Calu3 (cell line): ENCODE measurements around the gene BMP7. TPM values are rescaled to one million over a fixed set of nuclear protein-coding genes. Genes with fewer than 3 reads are reported as not detected.

Experiments used
- BruUV-seq: library from RNA; stranded (reverse); fragments of 400-500 nt; replicated peaks from 2 replicates; lab custom pipeline; 2021; lab: Mats Ljungman, UMichigan
- CTCF ChIA-PET: fragments of 300-600 bp; sonication (Branson Sonifier 250); formaldehyde crosslinking; loops from one replicate; lab custom pipeline; 2022; ENCODE audit warnings: antibody characterized with exemption; lab: Charles Lee
- DNase-seq: peaks from one replicate; pipeline ENCODE4 v3.0.0; 2022
- H3K27ac Mint-ChIP-seq: one replicate; pipeline ENCODE4 v1.8.0; 2022; ENCODE audit warnings: mixed read lengths; ENCODE audit not compliant: unreplicated experiment
- H3K27me3 Mint-ChIP-seq: one replicate; pipeline ENCODE4 v1.8.0; 2022; ENCODE audit warnings: mixed read lengths; ENCODE audit not compliant: unreplicated experiment
- H3K36me3 Mint-ChIP-seq: one replicate; pipeline ENCODE4 v1.8.0; 2022; ENCODE audit warnings: mild to moderate bottlenecking, moderate library complexity, mixed read lengths; ENCODE audit not compliant: insufficient read depth, unreplicated experiment
- H3K4me1 Mint-ChIP-seq: one replicate; pipeline ENCODE4 v1.8.0; 2022; ENCODE audit warnings: mild to moderate bottlenecking, low read depth, mixed read lengths; ENCODE audit not compliant: unreplicated experiment
- H3K4me3 Mint-ChIP-seq: one replicate; pipeline ENCODE4 v1.8.0; 2022; ENCODE audit warnings: mild to moderate bottlenecking, low read depth, moderate library complexity, mixed read lengths; ENCODE audit not compliant: unreplicated experiment
- H3K9me3 Mint-ChIP-seq: one replicate; pipeline ENCODE4 v1.8.0; 2022; ENCODE audit warnings: low read depth, mixed read lengths; ENCODE audit not compliant: unreplicated experiment
- intact Hi-C: fragments of 100-400 bp; cut with micrococcal nuclease; formaldehyde crosslinking; loops from one replicate; pipeline ENCODE4 v1.10.0; 2022; ENCODE audit not compliant: unreplicated experiment
- total RNA-seq: library from RNA; stranded (reverse); gene quantifications from 2 replicates; pipeline ENCODE4 v1.2.3, GENCODE V29; 2022
- TF ChIP-seq, protein P1 (sequence below): fragments of 200-600 bp; IDR thresholded peaks from one replicate; pipeline ENCODE4 v1.8.0; 2022; ENCODE audit warnings: antibody characterized with exemption; ENCODE audit not compliant: unreplicated experiment

Gene BMP7
- total RNA-seq, 1 experiment from 2014 or later, result not detected

DNA sequence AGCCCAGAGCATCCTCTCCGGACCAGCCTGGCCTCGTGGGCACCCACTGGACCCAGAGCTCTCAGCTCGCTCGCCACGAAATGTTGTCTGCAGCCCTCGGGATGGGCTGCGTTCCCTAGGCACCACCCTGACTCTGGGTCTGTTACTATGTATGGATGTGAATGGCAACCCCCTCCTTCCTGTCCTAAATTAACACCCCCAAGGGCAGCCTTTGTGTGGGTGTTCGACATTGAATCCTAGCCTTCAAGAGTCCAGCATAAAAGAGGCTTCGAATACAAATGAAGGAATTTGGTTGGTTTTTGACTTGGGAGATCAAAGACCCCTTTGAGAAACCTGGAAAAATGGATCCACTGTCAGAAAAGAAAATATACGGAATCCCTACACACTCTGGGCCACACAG is 86.1 kb downstream of the BMP7 start:
- DNase-seq, result no peak
- TF ChIP-seq, protein P1, sequence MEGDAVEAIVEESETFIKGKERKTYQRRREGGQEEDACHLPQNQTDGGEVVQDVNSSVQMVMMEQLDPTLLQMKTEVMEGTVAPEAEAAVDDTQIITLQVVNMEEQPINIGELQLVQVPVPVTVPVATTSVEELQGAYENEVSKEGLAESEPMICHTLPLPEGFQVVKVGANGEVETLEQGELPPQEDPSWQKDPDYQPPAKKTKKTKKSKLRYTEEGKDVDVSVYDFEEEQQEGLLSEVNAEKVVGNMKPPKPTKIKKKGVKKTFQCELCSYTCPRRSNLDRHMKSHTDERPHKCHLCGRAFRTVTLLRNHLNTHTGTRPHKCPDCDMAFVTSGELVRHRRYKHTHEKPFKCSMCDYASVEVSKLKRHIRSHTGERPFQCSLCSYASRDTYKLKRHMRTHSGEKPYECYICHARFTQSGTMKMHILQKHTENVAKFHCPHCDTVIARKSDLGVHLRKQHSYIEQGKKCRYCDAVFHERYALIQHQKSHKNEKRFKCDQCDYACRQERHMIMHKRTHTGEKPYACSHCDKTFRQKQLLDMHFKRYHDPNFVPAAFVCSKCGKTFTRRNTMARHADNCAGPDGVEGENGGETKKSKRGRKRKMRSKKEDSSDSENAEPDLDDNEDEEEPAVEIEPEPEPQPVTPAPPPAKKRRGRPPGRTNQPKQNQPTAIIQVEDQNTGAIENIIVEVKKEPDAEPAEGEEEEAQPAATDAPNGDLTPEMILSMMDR, result no peak
- H3K4me3 Mint-ChIP-seq, result no peak overlapping the region
- peaks cover 95% of the 10 kb centered on the region for H3K27me3 Mint-ChIP-seq
- intact Hi-C loops, result no loop called here
- H3K36me3 Mint-ChIP-seq, result no peaks in the 10 kb centered on the region
- CTCF ChIA-PET, result interaction anchor here (0.6 to 1.0 kb wide), 3 partner anchors 63 to 152 kb away, joined by 3 to 8 read pairs (median 3); no protein-coding TSS in a partner anchor
- no peaks in the 10 kb centered on the region for H3K4me1 Mint-ChIP-seq
- BruUV-seq, result no TSS peak
- no peaks in the 10 kb centered on the region for H3K9me3 Mint-ChIP-seq
- no peak overlapping the region for H3K27ac Mint-ChIP-seq

DNA sequence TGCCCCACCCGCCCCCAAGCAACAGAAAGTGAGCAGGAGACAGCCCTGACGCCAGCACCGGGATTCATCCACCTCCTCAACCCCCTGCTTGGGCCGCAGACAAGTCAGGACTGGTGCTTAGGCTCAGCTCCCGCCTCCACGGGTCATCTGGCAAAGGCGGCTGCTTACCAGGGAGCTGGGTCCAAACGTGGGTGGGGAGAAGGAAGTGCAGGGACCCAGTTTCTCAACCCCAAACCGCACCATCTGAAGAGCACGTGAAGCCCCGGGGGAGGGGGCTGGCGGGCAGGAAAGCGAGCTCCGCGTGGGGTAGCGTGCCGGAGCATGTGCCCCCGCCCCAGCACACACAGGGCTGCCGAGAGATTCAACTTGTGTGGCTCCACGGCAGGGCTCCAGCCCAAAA is 87.2 kb downstream of the BMP7 start:
- H3K9me3 Mint-ChIP-seq, result no peaks in the 10 kb centered on the region
- TF ChIP-seq, protein P1, result no peak
- no TSS peak for BruUV-seq
- H3K36me3 Mint-ChIP-seq, result no peaks in the 10 kb centered on the region
- peaks cover 95% of the 10 kb centered on the region for H3K27me3 Mint-ChIP-seq
- DNase-seq, result no peak
- H3K27ac Mint-ChIP-seq, result no peak overlapping the region
- no peak overlapping the region for H3K4me3 Mint-ChIP-seq
- CTCF ChIA-PET, result interaction anchor here (0.6 kb wide), 1 partner anchor 452 kb away, joined by 4 read pairs; no protein-coding TSS in a partner anchor
- intact Hi-C loops, result no loop called here
- no peaks in the 10 kb centered on the region for H3K4me1 Mint-ChIP-seq

DNA sequence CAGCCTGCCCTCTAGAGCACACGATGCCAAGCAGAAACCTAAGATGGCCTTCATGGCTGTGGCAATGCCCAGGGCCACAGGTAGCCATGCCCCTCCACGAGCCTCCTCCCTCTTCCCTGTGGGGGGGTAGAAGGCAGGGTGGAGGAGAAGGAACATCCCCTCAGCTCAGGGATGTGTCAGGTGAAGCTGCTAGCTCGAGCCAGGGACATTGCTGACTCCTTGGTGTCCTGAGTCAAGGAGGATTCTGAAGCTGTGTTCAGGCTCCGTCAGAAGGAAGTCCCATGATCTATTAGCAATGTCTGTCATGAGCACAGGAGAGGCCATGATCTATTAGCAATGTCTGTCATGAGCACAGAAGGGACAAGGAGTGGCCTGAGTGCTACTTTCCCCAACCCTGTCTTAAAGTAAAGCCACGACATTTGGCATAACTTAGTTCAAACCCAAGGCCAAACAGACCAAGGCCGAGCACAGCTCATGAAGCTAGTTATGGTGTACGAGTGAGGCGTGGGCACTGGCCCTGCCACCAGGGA is 87.8 kb downstream of the BMP7 start:
- intact Hi-C loops, result no loop called here
- BruUV-seq, result no TSS peak
- TF ChIP-seq, protein P1, result no peak
- DNase-seq, result no peak
- H3K27me3 Mint-ChIP-seq, result peaks cover 93% of the 10 kb centered on the region
- H3K9me3 Mint-ChIP-seq, result no peaks in the 10 kb centered on the region
- H3K4me3 Mint-ChIP-seq, result no peak overlapping the region
- no peaks in the 10 kb centered on the region for H3K36me3 Mint-ChIP-seq
- H3K27ac Mint-ChIP-seq, result no peak overlapping the region
- CTCF ChIA-PET, result interaction anchor here (0.6 kb wide), 1 partner anchor 451 kb away, joined by 4 read pairs; no protein-coding TSS in a partner anchor
- no peaks in the 10 kb centered on the region for H3K4me1 Mint-ChIP-seq

DNA sequence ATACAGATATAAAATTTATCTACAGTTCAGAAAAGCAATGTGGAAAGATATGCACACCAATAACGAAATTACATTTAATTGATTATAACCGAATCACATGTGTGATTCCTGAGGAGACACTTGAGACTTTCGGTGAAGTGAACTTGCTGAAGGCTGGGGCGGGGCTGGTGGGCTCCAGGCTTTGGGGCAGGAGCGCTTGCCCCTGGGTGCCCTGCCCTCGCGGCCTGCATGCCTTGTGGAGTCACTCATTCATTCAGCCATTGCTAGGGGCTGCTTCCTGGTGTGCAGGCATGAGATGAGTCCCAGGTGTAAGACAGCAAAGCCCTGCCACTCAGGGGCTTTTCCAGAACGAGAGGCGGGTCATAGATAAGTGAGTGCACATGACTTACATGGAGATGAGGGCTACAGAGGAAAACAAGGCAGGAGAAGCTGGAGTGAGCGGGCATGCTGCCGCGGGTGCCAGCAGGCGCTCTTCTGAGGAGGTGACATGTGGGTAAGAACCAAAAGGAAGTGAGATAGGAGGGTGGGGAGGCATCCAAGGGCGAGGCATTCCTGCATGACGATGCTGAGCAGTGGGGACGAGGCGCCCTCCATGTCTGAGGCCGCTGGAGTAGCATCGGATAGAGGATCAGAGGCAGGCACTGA is 88.7 kb downstream of the BMP7 start:
- CTCF ChIA-PET, result no interaction called here
- TF ChIP-seq, protein P1, result no peak
- no peaks in the 10 kb centered on the region for H3K4me1 Mint-ChIP-seq
- no TSS peak for BruUV-seq
- no peak for DNase-seq
- no peaks in the 10 kb centered on the region for H3K36me3 Mint-ChIP-seq
- H3K4me3 Mint-ChIP-seq, result no peak overlapping the region
- H3K9me3 Mint-ChIP-seq, result no peaks in the 10 kb centered on the region
- H3K27me3 Mint-ChIP-seq, result peaks cover 90% of the 10 kb centered on the region
- no peak overlapping the region for H3K27ac Mint-ChIP-seq
- intact Hi-C loops, result no loop called here
